AG20443 (cell line): ENCODE measurements around the gene MVK.

Experiments used
- DNase-seq: peaks from one replicate; pipeline ENCODE4 v3.0.0; 2012; ENCODE audit warnings: low spot score, mixed read lengths

MVK gene

GRCh38 chr12:109566424-109566823, 7.2 kb upstream of the MVK start:
- DNase-seq: no peak

- no peak for DNase-seq
Measured at GRCh38 chr12:109567296-109567695, 6.3 kb upstream of the MVK start.

DNA sequence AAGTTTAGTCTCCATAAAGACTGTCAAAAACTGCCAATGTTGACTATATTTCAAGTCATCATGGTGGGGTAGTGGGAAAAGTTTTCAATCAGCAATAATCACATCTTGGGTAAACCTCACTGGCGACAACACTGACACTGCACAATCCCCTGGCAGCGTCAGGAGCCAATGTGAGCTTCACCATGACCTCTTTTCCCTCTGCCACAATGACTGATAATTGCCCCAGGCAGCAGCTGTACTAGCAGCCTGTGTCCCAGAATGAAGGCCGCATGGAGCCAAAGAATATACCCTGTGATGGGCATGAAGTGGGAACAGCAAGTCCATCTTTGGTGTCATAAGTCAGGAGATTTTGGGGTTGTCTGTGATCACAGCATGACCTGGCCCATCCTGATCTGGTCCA, 5.6 kb upstream of the MVK start:
- no peak for DNase-seq

- DNase-seq: no peak
Measured at GRCh38 chr12:109568486-109568885, 5.1 kb upstream of the MVK start.

DNA sequence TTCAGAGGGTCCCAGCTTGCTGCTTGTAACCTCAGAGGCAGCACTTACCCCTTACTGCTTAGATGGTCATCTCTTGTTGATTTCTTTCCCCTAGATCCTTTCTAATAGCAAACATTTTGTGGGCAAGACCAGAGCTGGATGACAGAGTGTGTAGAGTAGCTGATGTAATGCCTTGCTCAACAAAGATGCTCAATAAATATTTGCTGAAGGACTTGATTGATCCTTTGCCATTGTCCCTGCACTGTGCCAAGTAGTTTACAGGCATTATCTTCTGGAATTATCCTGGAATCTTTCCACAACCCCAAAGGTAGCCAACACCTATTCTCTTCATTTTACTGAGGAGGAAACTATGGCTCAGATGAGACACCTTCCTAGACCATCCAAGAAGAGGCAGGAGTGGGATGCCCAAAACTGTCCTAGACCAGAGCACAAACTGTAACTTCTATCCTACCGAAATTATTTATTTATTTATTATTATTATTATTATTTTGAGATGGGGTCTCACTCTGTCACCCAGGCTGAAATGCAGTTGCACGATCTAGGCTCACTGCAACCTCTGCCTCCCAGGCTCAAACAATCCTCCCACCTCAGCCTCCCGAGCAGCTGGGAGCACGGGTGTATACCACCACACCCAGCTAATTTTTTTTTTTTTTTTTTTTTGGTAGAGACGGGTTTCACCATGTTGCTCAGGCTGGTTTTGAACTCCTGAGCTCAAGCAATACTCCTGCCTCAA, 1.7 kb upstream of the MVK start:
- DNase-seq: no peak

- no peak for DNase-seq
Measured at GRCh38 chr12:109572506-109572845, 1.1 kb upstream of the MVK start.

DNA sequence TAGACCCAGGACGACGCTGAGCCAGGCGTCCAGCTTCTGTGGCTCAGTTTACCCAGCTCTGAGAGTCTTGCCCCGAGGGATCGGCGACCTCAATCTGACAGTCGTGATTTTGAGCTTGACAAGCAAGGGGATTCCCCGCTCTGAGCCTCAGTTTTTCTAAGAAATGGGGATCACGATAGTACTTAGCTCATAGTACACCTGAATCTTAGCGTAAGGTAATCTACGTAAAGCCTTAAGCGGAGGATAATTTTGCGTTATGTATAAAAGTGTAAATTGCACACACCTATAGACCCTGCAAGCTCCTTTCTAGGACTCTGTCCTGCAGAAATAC, 285 bp downstream of the MVK start:
- no peak for DNase-seq

- no peak for DNase-seq
Measured at GRCh38 chr12:109575683-109576082, 2.1 kb downstream of the MVK start.

GRCh38 chr12:109577311-109577710, 3.7 kb downstream of the MVK start:
- no peak for DNase-seq

DNA sequence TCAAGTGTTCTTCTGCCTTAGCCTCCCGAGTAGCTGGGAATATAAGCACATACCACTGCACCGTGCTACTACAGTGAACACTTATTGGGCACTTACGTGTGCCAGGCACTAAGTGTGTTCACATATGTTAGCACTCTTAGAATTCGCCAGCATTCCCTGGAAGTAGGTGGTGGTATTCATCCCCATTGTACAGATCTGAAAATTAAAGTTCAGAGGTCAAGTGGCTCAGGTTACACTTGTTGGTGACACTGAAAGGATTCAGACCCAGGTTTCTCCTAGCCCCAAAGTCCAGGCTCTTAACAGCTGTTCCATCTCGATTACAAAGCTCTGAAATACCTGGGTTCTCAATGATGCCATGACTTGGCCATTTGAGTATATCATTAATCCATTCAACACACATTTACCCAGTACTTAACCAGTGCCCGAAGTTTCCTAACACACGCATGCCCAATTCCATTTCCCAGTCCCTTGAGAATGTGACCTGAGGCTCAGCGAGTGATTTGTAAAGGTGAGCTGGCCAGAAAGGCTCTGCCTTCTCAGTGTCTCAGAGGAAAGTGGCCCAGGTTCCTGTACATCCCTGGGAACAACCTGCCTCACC, 4.8 kb downstream of the MVK start:
- DNase-seq: no peak

DNA sequence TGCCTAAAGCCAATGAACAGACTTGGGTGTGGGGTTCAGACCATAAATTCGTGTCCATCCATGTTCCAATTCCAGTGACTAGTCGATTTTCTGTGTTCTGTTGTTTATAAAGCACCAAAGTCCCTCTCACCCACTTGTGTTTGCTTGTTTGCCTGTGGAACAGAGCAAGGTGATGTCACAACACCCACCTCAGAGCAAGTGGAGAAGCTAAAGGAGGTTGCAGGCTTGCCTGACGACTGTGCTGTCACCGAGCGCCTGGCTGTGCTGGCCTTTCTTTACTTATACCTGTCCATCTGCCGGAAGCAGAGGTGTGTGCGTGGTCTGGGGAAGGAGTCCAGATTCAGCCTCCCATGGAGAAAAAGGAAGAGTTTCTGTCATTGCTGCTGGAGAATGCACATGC, 6.0 kb downstream of the MVK start:
- DNase-seq: no peak

DNA sequence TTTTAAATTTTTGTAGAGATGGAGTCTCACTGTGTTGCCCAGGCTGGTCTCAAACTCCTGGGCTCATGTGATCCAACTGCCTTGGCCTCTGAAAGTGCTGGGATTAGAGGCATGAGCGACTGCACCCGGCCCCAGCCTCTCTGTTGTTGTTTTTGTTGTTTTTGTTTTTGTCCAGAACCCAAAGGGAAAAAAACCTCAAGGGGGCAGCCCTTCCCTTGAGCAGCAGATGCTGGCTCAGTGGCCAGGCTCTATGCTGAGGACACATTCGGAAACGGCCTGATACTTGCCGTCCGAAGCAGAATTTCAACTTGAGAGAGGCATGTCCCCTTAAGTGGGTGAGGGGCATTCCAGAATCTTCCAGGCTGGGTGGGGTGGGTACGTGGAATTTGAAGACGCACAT, 6.7 kb downstream of the MVK start:
- no peak for DNase-seq

DNA sequence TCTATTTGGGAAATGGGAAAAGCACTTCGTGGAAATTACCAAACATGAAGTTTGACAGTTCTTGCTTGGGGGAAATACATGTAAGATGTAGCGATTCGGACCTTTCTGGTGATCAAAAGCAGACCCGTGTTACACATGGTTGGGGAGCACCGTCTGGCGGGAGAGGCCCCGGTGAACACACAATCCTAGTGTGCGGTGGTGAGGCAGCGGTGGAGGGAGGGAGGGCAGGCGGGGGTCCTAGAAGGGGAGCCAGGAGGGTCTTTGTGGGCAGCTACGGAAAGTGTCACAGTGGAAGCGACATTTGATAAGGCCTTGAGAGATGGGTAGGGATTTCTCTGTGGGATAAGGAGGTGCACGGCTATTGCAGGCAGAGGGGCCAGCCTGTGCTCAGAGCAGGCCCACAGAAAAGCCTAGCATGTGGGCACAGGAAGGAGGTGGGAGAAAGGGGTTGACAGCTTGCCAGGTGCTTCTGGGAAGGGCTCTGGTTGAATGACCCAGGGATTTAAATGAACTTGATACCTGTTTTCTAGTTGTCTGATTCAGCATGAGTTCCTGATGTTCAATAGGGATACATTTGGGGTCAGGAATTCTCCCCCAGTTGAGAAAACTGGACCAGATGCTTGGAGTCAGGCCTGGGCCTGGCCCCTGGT, 7.2 kb downstream of the MVK start:
- no peak for DNase-seq

- no peak for DNase-seq
Measured at GRCh38 chr12:109581334-109581691, 7.7 kb downstream of the MVK start.

DNA sequence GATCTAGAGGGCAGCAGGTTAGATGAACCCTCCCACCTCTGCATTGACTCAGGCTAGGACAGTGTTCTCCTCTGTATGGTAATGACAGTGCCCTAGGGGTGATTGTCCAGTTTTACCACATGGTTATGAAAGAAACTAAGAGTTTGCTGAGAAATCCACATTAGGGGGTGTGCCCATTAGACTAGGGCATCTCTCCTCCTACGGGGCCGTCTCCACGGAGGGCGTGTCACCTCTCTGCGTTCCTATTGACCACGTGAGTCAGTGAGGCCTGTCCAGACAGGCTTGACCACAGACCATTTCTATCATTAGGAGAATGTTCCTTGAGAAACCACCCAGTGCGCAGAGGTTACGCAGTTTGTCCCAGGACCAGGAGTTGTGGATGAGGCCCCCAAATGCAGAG, 8.3 kb downstream of the MVK start:
- peak; percentile 74 for DNase-seq

DNA sequence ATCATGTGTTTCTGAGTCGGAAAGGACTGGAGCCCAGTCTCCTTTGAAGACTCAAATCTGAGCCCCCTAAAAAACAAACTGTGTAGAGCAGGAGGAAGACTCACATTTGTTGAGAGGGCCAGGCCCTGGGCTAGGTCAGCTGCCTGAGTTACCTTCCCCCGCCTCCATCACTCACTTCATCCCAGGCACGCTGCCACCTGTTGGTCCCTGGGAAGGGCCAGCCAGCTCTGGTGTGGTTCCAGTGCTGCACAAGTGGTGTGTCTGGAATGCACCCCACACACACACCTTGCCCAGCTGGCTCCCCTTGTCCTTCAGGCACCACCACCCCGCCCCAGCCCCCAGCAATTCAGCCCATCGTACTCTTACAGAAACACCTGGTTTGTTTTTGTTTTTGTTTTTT, 9.0 kb downstream of the MVK start:
- no peak for DNase-seq

DNA sequence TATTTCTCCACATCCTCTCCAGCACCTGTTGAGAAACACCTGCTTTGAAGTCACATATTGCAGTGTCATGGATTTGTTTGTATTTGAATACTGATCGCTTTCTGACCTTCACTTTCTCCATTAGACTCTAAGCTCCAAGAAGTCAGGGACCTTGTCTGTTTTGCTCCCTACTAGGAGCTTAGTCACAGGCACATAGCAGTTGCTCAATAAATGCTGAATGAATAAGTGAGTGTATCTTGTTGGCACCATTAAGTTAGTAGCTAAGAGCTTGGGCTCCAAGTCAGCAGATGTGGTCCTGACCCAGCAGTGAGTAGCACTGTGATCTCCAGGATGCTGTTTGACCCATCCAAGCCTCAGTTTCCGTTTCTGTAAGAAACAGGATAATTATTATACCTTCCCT, 10.1 kb downstream of the MVK start:
- DNase-seq: no peak

GRCh38 chr12:109586385-109587296, 13.0 kb downstream of the MVK start:
- DNase-seq: no peak

DNA sequence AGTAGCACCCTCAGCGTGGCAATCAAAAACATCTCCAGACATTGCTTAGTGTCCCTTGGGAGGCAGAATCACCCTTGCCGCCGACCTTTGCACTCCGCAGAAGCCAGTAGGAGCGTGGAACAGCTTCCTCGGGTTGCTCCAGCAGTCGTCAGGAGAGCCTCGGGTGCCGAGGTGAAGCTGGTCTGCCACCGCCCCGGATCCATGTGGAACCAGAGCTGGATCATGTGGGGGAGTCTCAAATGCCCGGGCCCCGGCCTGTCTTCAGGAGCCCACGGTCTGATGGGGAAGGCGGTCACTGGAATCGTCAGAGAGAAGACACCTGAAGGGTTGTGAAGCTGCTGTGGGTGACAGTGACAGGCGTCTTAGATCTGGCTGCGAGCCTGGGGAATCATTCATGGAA, 14.3 kb downstream of the MVK start:
- no peak for DNase-seq

DNA sequence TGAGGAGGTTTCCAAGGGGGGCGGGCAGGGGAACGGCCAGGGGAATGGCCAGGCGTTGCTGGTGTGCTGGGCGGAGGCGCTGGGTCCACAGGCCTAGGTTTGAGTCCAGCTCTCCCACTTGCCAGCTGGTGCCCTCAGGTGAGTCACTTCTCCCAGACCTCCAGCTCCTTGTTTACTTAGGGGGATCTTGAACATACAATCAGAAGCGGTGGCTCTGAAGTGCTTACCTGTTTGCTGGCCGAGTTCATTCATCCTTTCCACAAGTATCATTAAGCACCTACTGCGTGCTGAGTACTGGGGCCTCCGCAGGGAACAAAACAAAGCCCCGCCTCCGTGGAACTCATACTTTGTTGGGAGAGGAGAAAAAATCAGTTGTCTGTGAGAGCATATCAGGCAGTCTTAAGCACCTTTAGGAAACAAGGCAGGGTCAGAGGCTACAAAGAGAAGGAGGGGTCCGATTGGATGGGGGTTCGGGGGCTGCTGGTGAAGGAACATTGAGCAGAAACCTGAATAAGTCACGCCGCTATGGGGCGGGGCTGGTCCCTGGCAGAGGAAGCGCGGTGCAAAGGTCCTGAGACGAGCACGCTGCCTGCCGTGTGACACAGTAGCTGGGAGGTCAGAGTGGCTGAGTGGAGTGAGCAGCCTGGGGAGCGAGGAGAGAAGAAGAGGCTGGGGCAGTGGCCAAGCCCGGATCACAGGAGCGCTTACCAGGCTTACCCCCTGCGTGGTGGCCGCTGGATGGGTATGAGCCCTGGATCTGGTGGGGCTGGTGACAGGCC, 15.1 kb downstream of the MVK start:
- no peak for DNase-seq

DNA sequence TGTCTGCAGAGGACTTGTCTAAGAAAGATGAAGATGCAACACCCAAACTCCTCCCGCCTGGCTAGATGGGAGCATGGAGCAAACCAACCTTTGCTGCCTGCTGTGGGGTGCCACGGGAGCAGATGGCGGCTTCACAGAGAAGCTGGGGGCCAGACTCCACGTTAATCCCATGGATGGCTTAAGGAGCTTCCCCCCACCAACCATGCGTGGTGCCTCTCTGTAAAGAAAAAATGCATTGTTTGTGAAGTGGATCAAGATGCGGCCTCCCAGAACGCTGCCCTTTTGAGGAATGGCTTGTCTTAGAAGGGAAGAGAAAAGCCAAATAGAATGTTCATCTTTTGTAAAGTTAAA, 15.6 kb downstream of the MVK start:
- no peak for DNase-seq

DNA sequence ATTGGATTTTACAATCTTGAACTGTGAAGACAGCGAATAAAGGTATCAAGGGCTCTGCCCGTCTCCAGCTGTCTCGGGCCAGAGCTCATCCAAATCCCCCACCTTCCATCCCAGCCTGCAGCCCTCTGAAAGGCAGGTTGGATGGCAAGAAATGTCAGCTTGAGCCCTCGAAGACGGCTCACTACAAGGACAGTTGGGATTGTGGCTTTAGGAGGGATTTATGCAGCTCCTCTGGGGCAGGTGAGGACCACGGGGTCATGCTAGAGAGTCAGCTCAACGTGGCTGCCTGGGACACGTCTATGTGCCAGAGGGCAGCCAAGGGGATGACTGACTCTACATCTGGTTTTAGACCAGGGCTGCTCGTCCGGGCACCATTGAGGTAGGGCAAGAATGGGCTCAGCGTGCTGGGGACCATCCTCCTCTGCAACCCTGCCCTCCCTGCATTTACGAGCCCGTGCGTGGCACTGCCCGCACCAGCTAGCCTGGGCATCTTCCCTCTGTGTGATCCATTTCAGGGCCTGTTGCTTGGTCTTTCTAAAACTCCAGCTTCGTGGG, 16.2 kb downstream of the MVK start:
- no peak for DNase-seq
